ENCODE measurements around the gene SF3A1. TPM values are rescaled to one million over a fixed set of nuclear protein-coding genes. Genes with fewer than 3 reads are reported as not detected.

Gene SF3A1
- total RNA-seq, 1 experiment from 2014 or later: 272 TPM

DNA sequence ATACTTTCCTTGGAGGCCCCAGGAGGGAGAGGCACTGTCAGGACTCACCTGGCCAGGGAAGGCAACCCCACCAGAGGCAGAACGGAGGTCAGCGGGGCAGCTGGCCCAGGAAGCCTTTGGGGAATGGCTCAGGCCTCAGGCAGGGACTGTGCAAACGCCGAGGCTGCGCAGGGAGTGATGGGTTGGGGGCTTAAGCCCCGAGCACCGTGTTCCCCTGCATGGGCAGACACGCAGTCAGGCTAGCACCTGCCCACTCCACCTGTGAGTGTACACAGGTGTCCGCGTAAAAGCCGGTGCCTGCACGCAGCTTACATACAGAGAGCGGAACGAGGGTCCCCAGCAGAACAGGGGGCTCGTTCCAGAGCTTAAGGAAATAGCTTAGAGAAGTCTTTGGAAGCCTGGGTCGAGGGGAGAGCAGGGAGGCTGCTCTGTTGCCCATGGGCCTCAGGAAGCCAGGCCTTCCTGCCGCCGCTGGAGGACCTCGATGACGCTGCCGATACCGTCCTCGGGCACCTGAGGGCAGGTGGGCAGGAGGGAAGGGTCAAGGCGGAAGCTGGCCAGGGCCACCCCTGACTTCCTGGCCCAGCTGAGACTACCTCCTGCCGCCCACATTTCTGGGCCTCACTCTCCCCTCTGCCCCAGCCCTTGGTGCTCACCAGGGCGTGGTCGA lies 71.4 kb downstream of the SF3A1 start:
- ChIA-PET CTCF (interaction anchor here (1.2 to 3.6 kb wide), 2 partner anchors 22 to 42 kb away, joined by 7 to 25 read pairs; partner anchors contain the start of gene TBC1D10A), POLR2A (no interaction called here)
- ATAC-seq (no peak), DNase-seq (ENCODE audit: low spot score) (no peak)
- no peak overlapping the region for H3K4me3 Mint-ChIP-seq
- H3K9me3 Mint-ChIP-seq: no peaks in the 10 kb centered on the region
- H3K27me3 Mint-ChIP-seq (ENCODE audit: low read depth): peaks cover 3% of the 10 kb centered on the region
- no peak for TF ChIP-seq TEAD4 (CRISPR knock-in tag; IDR thresholded peaks at IDR 0.05)
- no peak for TF ChIP-seq GTF2I (CRISPR knock-in tag; conservative IDR thresholded peaks at IDR 0.05)
- no peak for TF ChIP-seq TCF7 (CRISPR knock-in tag; IDR thresholded peaks at IDR 0.05; ENCODE audit: low read depth)
- TF ChIP-seq, protein P1, sequence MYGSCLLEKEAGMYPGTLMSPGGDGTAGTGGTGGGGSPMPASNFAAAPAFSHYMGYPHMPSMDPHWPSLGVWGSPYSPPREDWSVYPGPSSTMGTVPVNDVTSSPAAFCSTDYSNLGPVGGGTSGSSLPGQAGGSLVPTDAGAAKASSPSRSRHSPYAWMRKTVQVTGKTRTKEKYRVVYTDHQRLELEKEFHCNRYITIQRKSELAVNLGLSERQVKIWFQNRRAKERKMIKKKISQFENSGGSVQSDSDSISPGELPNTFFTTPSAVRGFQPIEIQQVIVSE (CRISPR knock-in tag; IDR thresholded peaks at IDR 0.05; ENCODE audit: borderline replicate concordance): no peak
- TF ChIP-seq RORB (CRISPR knock-in tag; IDR thresholded peaks at IDR 0.05): no peak
- TF ChIP-seq, protein P2, sequence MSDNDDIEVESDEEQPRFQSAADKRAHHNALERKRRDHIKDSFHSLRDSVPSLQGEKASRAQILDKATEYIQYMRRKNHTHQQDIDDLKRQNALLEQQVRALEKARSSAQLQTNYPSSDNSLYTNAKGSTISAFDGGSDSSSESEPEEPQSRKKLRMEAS (CRISPR knock-in tag; IDR thresholded peaks at IDR 0.05): no peak
- TF ChIP-seq NFYB (CRISPR knock-in tag; conservative IDR thresholded peaks at IDR 0.05; ENCODE audit: low read depth): no peak
- TF ChIP-seq OVOL2 (CRISPR knock-in tag; IDR thresholded peaks at IDR 0.05; ENCODE audit: borderline replicate concordance): no peak
- TF ChIP-seq ELF4 (CRISPR knock-in tag; IDR thresholded peaks at IDR 0.05; ENCODE audit: low read depth): no peak
- TF ChIP-seq SOX15 (CRISPR knock-in tag; IDR thresholded peaks at IDR 0.05): no peak
- H3K4me1 Mint-ChIP-seq: peaks cover 9% of the 10 kb centered on the region
- H3K36me3 Mint-ChIP-seq: no peaks in the 10 kb centered on the region
- H3K27ac Mint-ChIP-seq: no peak overlapping the region

DNA sequence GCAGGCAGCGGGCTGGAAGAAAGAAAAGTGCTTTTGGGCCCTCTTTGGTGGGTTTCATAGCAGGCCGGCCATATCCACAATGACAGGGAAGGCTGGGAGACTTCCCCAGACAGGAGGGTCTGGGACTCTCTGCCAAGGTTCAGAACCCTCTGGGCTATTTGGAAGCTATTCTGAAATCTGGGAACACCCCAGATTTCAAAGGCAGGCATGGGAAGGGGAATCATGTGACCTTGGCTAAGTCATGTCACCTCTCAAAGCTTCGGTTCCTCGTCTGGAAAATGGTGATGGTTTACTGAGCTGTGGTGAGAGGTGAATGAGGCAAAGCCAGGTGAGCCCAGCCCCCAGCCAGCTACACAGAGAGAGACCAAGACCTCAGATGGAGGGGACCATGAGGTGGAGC lies 72.0 kb downstream of the SF3A1 start:
- CTCF ChIA-PET: interaction anchor here (1.2 to 3.6 kb wide), 2 partner anchors 21 to 42 kb away, joined by 7 to 25 read pairs; partner anchors contain the start of gene TBC1D10A
- Mint-ChIP-seq H3K9me3 (no peaks in the 10 kb centered on the region), H3K36me3 (no peaks in the 10 kb centered on the region), H3K27ac (no peak overlapping the region), H3K27me3 (ENCODE audit: low read depth) (peaks cover 3% of the 10 kb centered on the region), H3K4me3 (no peak overlapping the region), H3K4me1 (peaks cover 5% of the 10 kb centered on the region)
- POLR2A ChIA-PET: no interaction called here
- TF ChIP-seq, protein P3, sequence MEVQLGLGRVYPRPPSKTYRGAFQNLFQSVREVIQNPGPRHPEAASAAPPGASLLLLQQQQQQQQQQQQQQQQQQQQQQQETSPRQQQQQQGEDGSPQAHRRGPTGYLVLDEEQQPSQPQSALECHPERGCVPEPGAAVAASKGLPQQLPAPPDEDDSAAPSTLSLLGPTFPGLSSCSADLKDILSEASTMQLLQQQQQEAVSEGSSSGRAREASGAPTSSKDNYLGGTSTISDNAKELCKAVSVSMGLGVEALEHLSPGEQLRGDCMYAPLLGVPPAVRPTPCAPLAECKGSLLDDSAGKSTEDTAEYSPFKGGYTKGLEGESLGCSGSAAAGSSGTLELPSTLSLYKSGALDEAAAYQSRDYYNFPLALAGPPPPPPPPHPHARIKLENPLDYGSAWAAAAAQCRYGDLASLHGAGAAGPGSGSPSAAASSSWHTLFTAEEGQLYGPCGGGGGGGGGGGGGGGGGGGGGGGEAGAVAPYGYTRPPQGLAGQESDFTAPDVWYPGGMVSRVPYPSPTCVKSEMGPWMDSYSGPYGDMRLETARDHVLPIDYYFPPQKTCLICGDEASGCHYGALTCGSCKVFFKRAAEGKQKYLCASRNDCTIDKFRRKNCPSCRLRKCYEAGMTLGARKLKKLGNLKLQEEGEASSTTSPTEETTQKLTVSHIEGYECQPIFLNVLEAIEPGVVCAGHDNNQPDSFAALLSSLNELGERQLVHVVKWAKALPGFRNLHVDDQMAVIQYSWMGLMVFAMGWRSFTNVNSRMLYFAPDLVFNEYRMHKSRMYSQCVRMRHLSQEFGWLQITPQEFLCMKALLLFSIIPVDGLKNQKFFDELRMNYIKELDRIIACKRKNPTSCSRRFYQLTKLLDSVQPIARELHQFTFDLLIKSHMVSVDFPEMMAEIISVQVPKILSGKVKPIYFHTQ (CRISPR knock-in tag; IDR thresholded peaks at IDR 0.05): no peak
- TF ChIP-seq, protein P1 (CRISPR knock-in tag; IDR thresholded peaks at IDR 0.05; ENCODE audit: borderline replicate concordance): no peak
- TF ChIP-seq, protein P4, sequence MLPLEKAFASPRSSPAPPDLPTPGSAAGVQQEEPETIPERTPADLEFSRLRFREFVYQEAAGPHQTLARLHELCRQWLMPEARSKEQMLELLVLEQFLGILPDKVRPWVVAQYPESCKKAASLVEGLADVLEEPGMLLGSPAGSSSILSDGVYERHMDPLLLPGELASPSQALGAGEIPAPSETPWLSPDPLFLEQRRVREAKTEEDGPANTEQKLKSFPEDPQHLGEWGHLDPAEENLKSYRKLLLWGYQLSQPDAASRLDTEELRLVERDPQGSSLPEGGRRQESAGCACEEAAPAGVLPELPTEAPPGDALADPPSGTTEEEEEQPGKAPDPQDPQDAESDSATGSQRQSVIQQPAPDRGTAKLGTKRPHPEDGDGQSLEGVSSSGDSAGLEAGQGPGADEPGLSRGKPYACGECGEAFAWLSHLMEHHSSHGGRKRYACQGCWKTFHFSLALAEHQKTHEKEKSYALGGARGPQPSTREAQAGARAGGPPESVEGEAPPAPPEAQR (CRISPR knock-in tag; IDR thresholded peaks at IDR 0.05): no peak
- no peak for TF ChIP-seq KAT7 (CRISPR knock-in tag; IDR thresholded peaks at IDR 0.05; ENCODE audit: borderline replicate concordance)
- TF ChIP-seq TEAD1 (CRISPR knock-in tag; IDR thresholded peaks at IDR 0.05): no peak
- no peak for TF ChIP-seq CREB1 (CRISPR knock-in tag; IDR thresholded peaks at IDR 0.05)
- TF ChIP-seq EMX1 (CRISPR knock-in tag; IDR thresholded peaks at IDR 0.05): no peak
- no peak for TF ChIP-seq GABPB1 (CRISPR knock-in tag; IDR thresholded peaks at IDR 0.05)
- no peak for TF ChIP-seq NFYB (CRISPR knock-in tag; conservative IDR thresholded peaks at IDR 0.05; ENCODE audit: low read depth)
- TF ChIP-seq TP53 (CRISPR knock-in tag; IDR thresholded peaks at IDR 0.05): no peak
- TF ChIP-seq ZNF416 (CRISPR knock-in tag; IDR thresholded peaks at IDR 0.05): no peak
- ATAC-seq: no peak
- DNase-seq (ENCODE audit: low spot score): no peak
